Fibroblast of lung (primary cell): ENCODE data around the gene ESAM.

ENCODE experiments used
- EZH2 ChIP-seq: IDR thresholded peaks from 2 replicates; pipeline ENCODE4 v1.5.1; 2012; ENCODE audit warnings: low read length, control low read depth, mild to moderate bottlenecking; ENCODE audit errors: missing control alignments
- TF ChIP-seq, protein P1 (sequence below), 2 donors: IDR thresholded peaks in 1 of 2; conservative IDR thresholded peaks in 1 of 2; 1 replicate in 1 of 2; 2 replicates in 1 of 2; pipeline ENCODE4 v1.5.1; 2011 to 2012; ENCODE audit warnings: low read length in 2 of 2, control low read depth in 1 of 2, inconsistent platforms in 1 of 2, low read depth in 1 of 2, mild to moderate bottlenecking in 1 of 2

DNA sequence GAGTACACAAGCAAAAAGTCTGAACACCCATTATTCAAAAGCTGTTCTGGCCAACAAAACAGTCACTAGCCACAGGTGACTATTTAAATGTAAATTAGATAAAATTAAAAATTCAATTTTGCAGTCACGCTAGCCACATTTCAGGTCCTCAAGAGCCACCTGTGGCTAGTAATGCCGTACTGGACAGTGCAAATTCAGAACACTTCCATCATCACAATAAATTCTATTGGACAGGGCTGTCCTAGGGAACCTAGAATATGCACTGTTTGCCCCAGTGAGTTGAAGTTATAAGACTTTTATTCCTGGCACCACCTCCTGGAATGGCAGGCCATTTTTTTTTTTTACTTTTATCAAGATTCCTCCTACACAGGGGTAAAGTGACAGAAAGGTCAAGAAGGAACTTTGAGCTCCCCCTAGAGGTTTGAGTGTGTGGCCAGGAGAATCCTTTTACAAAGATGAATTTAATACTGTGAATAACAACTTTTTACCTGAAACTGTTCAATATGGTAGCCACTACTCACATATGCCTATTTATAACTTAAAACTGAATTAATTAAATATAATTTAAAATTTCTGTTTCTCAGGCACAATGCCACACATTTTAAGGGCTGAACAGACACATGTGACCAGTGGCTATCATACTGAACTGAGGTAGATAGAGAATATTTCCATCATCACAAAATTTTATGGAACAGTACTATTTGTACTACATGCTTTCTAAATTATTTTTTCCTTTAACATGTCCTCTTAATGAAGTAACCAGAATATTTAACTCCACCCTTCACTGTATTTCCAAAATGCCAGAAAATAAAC, 31.6 kb upstream of the ESAM start:
- TF ChIP-seq, protein P1, sequence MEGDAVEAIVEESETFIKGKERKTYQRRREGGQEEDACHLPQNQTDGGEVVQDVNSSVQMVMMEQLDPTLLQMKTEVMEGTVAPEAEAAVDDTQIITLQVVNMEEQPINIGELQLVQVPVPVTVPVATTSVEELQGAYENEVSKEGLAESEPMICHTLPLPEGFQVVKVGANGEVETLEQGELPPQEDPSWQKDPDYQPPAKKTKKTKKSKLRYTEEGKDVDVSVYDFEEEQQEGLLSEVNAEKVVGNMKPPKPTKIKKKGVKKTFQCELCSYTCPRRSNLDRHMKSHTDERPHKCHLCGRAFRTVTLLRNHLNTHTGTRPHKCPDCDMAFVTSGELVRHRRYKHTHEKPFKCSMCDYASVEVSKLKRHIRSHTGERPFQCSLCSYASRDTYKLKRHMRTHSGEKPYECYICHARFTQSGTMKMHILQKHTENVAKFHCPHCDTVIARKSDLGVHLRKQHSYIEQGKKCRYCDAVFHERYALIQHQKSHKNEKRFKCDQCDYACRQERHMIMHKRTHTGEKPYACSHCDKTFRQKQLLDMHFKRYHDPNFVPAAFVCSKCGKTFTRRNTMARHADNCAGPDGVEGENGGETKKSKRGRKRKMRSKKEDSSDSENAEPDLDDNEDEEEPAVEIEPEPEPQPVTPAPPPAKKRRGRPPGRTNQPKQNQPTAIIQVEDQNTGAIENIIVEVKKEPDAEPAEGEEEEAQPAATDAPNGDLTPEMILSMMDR (conservative IDR thresholded peaks at IDR 0.05 in 1 of 2, IDR thresholded peaks at IDR 0.05 in 1 of 2; ENCODE audit: low read depth in 1 of 2, low read length in 2 of 2) = peak; percentile 61 to 80
- no peak for TF ChIP-seq EZH2
